Glutamatergic neuron (in vitro differentiated cells): Measurements from ENCODE around the gene TNFSF15. TPM values are rescaled to one million over a fixed set of nuclear protein-coding genes. Genes with fewer than 3 reads are reported as not detected.
"Not testable (repeated sequence)": the region's sequence is repeated elsewhere in the genome, so short reads cannot be mapped to it uniquely, and the experiment has no call there.

Experiments
- DNase-seq: peaks from one replicate; pipeline ENCODE4 v3.0.0; 2022
- H3K27ac Mint-ChIP-seq: one replicate; pipeline ENCODE4 v1.8.0; 2020; ENCODE audit warnings: mild to moderate bottlenecking, mixed read lengths, inconsistent platforms; ENCODE audit not compliant: unreplicated experiment
- H3K27me3 Mint-ChIP-seq: one replicate; pipeline ENCODE4 v1.8.0; 2020; ENCODE audit warnings: mild to moderate bottlenecking, moderate library complexity, mixed read lengths, inconsistent platforms; ENCODE audit not compliant: unreplicated experiment
- H3K36me3 Mint-ChIP-seq: one replicate; pipeline ENCODE4 v1.8.0; 2020; ENCODE audit warnings: mild to moderate bottlenecking, mixed read lengths, inconsistent platforms; ENCODE audit not compliant: unreplicated experiment
- H3K4me1 Mint-ChIP-seq: one replicate; pipeline ENCODE4 v1.8.0; 2020; ENCODE audit warnings: mild to moderate bottlenecking, low read depth, mixed read lengths, inconsistent platforms; ENCODE audit not compliant: unreplicated experiment
- H3K4me3 Mint-ChIP-seq: one replicate; pipeline ENCODE4 v1.8.0; 2020; ENCODE audit warnings: mild to moderate bottlenecking, mixed read lengths, inconsistent platforms; ENCODE audit not compliant: unreplicated experiment
- H3K9me3 Mint-ChIP-seq: one replicate; pipeline ENCODE4 v1.8.0; 2020; ENCODE audit warnings: mild to moderate bottlenecking, moderate library complexity, mixed read lengths, inconsistent platforms; ENCODE audit not compliant: unreplicated experiment
- CTCF ChIP-seq: fragments of 200-600 bp; sonication (generic); IDR thresholded peaks from one replicate; pipeline ENCODE4 v1.5.0; 2021; ENCODE audit not compliant: partially characterized antibody, unreplicated experiment
- total RNA-seq: library from RNA; stranded (reverse); fragmentation: NEBNext Ultra II Directional; extraction: Animal tissue kit (Norgen Biotek cat#: 25700); gene quantifications from one replicate; pipeline ENCODE4 v1.2.1, GENCODE V29; 2021; ENCODE audit not compliant: unreplicated experiment

The TNFSF15 gene
- total RNA-seq, 1 donor from 2014 or later, result not detected

GRCh38 chr9:114735704-114736103, 70.1 kb downstream of the TNFSF15 start:
- no peaks in the 10 kb centered on the region for H3K9me3 Mint-ChIP-seq
- TF ChIP-seq CTCF, result no peak
- H3K4me1 Mint-ChIP-seq, result no peaks in the 10 kb centered on the region
- peaks cover 2% of the 10 kb centered on the region for H3K27me3 Mint-ChIP-seq
- no peak overlapping the region for H3K27ac Mint-ChIP-seq
- no peak overlapping the region for H3K4me3 Mint-ChIP-seq
- H3K36me3 Mint-ChIP-seq, result no peaks in the 10 kb centered on the region
- DNase-seq, result no peak

- H3K4me1 Mint-ChIP-seq, H3K4me3 Mint-ChIP-seq, H3K9me3 Mint-ChIP-seq: not testable (repeated sequence)
These were observed 70.7 kb downstream of the TNFSF15 start for GRCh38 chr9:114735139-114735538.

More at GRCh38 chr9:114735139-114735538, 70.7 kb downstream of the TNFSF15 start:
- not testable (repeated sequence) for H3K36me3 Mint-ChIP-seq, DNase-seq, H3K27me3 Mint-ChIP-seq, H3K27ac Mint-ChIP-seq

Other genes starting within 250 kb of the TNFSF15 start
- 156 TPM for gene ATP6V1G1, start 218.3 kb downstream of the TNFSF15 start, total RNA-seq
- 12.2 TPM for gene TMEM268, start 194.7 kb downstream of the TNFSF15 start, total RNA-seq
- gene TEX53, start 148.2 kb downstream of the TNFSF15 start, total RNA-seq, result not detected
- gene TEX48, start 123.8 kb downstream of the TNFSF15 start, total RNA-seq, result not detected
- gene TNFSF8, start 124.6 kb upstream of the TNFSF15 start, total RNA-seq, result not detected